Measurements from ENCODE around the gene SLC39A11. TPM values are rescaled to one million over a fixed set of nuclear protein-coding genes. Genes with fewer than 3 reads are reported as not detected.
"Not testable (repeated sequence)": the region's sequence is repeated elsewhere in the genome, so short reads cannot be mapped to it uniquely, and the experiment has no call there.

The SLC39A11 gene
- total RNA-seq, 1 donor from 2014 or later, result 26.0 TPM

DNA sequence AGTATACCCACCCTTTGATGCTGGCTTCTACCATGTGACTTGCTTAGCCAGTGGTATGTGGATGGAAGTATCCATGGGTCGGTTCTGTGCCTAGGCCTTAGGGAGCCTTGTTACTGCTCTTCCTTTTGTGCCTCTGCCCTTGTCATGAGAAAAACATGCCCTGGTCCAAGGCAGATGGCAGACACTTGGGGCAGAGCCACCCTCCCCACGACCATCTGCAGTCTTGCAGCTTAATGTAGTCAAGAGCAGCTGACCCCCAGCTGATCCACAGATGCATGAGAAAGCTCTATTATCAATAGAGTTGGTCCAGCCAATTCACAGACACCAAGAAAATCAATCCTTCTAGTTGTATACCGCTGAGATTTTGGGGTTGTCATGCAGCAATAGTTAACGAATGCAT, 95.7 kb downstream of the SLC39A11 start:
- Mint-ChIP-seq H3K36me3 (peaks cover 6% of the 10 kb centered on the region), H3K27ac (no peak overlapping the region), H3K4me3 (no peak overlapping the region), H3K27me3 (ENCODE audit: low read depth) (peaks cover 4% of the 10 kb centered on the region), H3K9me3 (peaks cover 14% of the 10 kb centered on the region), H3K4me1 (peaks cover 10% of the 10 kb centered on the region)
- TF ChIP-seq, protein P1, sequence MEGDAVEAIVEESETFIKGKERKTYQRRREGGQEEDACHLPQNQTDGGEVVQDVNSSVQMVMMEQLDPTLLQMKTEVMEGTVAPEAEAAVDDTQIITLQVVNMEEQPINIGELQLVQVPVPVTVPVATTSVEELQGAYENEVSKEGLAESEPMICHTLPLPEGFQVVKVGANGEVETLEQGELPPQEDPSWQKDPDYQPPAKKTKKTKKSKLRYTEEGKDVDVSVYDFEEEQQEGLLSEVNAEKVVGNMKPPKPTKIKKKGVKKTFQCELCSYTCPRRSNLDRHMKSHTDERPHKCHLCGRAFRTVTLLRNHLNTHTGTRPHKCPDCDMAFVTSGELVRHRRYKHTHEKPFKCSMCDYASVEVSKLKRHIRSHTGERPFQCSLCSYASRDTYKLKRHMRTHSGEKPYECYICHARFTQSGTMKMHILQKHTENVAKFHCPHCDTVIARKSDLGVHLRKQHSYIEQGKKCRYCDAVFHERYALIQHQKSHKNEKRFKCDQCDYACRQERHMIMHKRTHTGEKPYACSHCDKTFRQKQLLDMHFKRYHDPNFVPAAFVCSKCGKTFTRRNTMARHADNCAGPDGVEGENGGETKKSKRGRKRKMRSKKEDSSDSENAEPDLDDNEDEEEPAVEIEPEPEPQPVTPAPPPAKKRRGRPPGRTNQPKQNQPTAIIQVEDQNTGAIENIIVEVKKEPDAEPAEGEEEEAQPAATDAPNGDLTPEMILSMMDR (IDR thresholded peaks at IDR 0.05; ENCODE audit: unreplicated experiment), result no peak
- DNase-seq (ENCODE audit: low spot score in 2 of 2, unreplicated experiment in 2 of 2), result no peak

DNA sequence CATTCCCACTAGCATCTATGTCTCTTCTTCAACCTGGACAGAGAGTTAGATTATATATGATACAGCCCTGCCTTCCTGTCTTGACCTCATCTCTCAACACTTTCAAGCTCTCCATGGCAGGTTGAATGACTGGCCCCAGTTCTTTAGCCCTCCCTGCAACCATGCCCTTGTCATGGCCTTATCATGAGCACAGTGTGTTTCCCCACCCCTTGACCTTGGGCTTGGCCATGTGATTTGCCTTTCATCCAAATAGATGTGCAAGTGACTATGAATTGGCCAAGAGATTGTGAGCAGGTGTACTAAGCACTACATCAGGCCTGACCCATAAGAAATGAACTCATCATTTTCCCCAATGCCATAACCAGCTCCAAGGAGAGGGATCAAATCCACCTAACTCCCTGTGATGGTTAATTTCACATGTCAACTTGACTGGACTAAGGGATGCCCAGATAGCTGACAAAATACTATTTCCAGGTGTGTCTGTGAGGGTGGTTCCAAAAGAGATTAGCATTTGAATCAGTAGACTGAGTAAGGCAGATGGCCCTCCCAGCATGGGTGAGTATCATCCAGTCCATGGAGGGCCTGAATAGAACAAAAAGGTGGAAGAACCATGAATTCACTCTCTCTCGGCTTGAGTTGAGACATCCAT, 97.4 kb downstream of the SLC39A11 start:
- Mint-ChIP-seq H3K27me3 (ENCODE audit: low read depth) (peaks cover 2% of the 10 kb centered on the region), H3K36me3 (peaks cover 6% of the 10 kb centered on the region), H3K4me3 (no peak overlapping the region), H3K9me3 (peaks cover 14% of the 10 kb centered on the region), H3K27ac (no peak overlapping the region), H3K4me1 (peaks cover 10% of the 10 kb centered on the region)
- TF ChIP-seq, protein P1 (IDR thresholded peaks at IDR 0.05; ENCODE audit: unreplicated experiment), result no peak
- no peak for DNase-seq (ENCODE audit: low spot score in 2 of 2, unreplicated experiment in 2 of 2)

DNA sequence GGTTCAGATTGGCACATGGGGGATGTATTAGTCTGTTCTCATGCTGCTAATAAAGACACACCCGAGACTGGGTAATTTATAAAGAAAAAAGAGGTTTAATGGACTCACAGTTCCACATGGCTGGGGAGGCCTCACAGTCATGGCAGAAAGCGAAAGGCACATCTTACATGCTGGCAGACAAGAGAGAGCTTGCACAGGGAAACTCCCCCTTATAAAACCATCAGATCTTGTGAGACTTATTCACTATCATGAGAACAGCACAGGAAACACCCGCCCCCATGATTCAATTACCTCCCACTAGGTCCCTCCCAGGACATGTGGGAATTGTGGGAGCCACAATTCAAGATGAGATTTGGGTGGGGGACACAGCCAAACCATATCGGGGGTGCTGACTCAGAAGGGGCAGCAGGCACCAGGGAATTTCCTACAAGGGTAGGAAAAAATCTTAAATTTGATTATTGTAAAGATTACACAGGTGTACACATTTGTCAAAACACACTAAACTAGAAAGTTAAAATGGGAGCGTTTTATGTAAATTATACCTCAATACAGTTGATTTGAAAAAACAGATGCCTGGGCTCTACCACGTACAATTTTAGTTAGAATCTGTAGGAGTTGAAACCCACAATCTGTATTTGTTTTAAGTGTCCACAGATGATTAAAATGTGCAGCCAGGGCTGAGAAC, 99.6 kb downstream of the SLC39A11 start:
- H3K27me3 Mint-ChIP-seq (ENCODE audit: low read depth); H3K27ac Mint-ChIP-seq; H3K36me3 Mint-ChIP-seq; DNase-seq (ENCODE audit: low spot score in 2 of 2, unreplicated experiment in 2 of 2); H3K4me3 Mint-ChIP-seq: not testable (repeated sequence)
- Mint-ChIP-seq H3K4me1 (peaks cover 12% of the 10 kb centered on the region), H3K9me3 (peaks cover 14% of the 10 kb centered on the region)

DNA sequence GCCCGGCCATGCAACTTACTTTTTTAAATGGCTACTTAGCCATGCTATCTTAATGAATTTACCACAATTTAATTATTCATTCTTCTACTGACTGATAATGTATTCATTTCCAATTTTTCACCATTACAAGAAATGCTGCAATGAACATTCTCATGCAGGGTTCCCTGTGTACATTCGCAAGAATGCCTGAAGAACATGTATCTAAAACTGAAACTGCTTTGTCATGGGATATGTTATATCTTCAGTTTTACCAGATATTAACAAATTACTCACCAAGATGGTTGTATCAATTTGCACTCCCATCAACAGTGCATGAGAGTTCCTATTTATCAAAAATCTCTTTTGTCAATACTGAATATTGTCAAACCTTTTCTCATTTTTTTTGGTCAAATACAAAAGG, 100.8 kb downstream of the SLC39A11 start:
- TF ChIP-seq, protein P1 (IDR thresholded peaks at IDR 0.05; ENCODE audit: unreplicated experiment), result no peak
- Mint-ChIP-seq H3K4me3 (no peak overlapping the region), H3K27me3 (ENCODE audit: low read depth) (no peaks in the 10 kb centered on the region), H3K4me1 (peaks cover 7% of the 10 kb centered on the region), H3K27ac (no peak overlapping the region), H3K9me3 (peaks cover 12% of the 10 kb centered on the region), H3K36me3 (peaks cover 6% of the 10 kb centered on the region)
- DNase-seq (ENCODE audit: low spot score in 2 of 2, unreplicated experiment in 2 of 2), result no peak

DNA sequence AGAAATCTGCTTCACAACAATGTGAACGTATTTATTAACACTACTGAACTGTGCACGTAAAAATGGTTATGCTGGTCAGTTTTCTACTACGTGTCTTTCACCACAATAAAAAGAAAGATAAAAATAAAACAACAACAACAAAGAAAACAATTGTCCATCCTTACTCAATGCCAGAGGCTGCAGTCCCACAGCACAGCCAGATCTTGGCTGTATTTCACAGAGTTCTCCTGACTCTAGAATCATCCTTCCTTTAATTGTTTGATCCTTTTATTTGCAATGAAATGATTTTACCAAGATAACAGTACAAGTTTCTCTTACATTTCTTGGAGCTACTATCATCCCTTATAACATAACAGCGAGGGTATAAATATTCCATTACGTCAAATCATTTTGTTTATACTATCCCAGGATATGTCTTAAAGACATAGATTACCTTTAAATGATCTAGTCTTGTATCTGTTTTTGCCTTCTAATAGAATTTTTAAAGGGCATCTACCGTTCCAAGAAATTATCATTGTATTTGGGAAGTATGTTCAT, 103.3 kb downstream of the SLC39A11 start:
- Mint-ChIP-seq H3K4me3 (no peak overlapping the region), H3K4me1 (peaks cover 9% of the 10 kb centered on the region), H3K27ac (no peak overlapping the region), H3K9me3 (no peaks in the 10 kb centered on the region), H3K27me3 (ENCODE audit: low read depth) (no peaks in the 10 kb centered on the region), H3K36me3 (no peaks in the 10 kb centered on the region)
- TF ChIP-seq, protein P1 (IDR thresholded peaks at IDR 0.05; ENCODE audit: unreplicated experiment), result no peak
- DNase-seq (ENCODE audit: low spot score in 2 of 2, unreplicated experiment in 2 of 2), result no peak

DNA sequence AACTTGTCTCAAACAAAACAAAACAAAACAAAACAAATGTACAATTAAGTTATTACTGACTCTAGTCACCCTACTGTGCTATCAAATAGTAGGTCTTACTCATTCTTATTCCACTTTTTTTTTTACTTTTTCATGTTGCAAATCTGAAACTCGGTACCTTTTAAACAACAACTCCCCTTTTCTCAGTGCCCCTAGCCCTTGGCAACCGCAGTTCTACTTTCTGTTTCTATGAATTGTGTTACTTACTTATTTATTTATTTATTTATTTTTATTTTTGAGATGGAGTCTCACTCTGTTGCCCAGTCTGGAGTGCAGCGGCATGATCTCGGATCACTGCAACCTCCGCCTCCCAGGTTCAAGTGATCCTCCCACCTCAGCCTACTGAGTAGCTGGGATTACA, 104.0 kb downstream of the SLC39A11 start:
- H3K27ac Mint-ChIP-seq, result no peak overlapping the region
- no peaks in the 10 kb centered on the region for H3K36me3 Mint-ChIP-seq
- H3K4me3 Mint-ChIP-seq, result no peak overlapping the region
- H3K27me3 Mint-ChIP-seq (ENCODE audit: low read depth), result no peaks in the 10 kb centered on the region
- no peak for DNase-seq (ENCODE audit: low spot score in 2 of 2, unreplicated experiment in 2 of 2)
- TF ChIP-seq, protein P1 (IDR thresholded peaks at IDR 0.05; ENCODE audit: unreplicated experiment), result no peak
- H3K4me1 Mint-ChIP-seq, result peaks cover 9% of the 10 kb centered on the region
- no peaks in the 10 kb centered on the region for H3K9me3 Mint-ChIP-seq
